ENCODE results near the gene TRIM4. TPM values are rescaled to one million over a fixed set of nuclear protein-coding genes. Genes with fewer than 3 reads are reported as not detected.
"Not testable (repeated sequence)": the region's sequence is repeated elsewhere in the genome, so short reads cannot be mapped to it uniquely, and the experiment has no call there.

Gene TRIM4
- 10 to 100 TPM in 5 of 8 experiments, 1 to 10 TPM in 2, not detected in 1; 8.5 to 37.9 (median 11.9) TPM for total RNA-seq

- 0 to 96% (median 2%) methylated on average over 1 to 37 of the region's 81 CpGs; no CpG with 5 or more reads in 2 of the 10 experiments for WGBS, 10 experiments
- in situ Hi-C loops (cut with MboI; ENCODE audit: low pct_unique_long_range_greater_than_20kb in 2 of 9, low sequenced_read_pairs in 9 of 9, unreplicated experiment in 9 of 9): no loop called here
Observed at GRCh38 chr7:99918959-99919813, at the start of gene TRIM4. Gene TRIM4 (minus strand): TSS chr7:99919530. CDS start chr7:99919401, 129 bp downstream.

GRCh38 chr7:99958564-99959227, 39.4 kb upstream of the TRIM4 start:
- ATAC-seq (replicated peaks in 6 of 8): no peak
- H3K27ac ChIP-seq: no peak overlapping the region
- in situ Hi-C loops (cut with MboI; ENCODE audit: low pct_unique_long_range_greater_than_20kb in 2 of 9, low sequenced_read_pairs in 9 of 9, unreplicated experiment in 9 of 9): no loop called here
- H3K4me3 ChIP-seq: no peak overlapping the region
- no peaks in the 10 kb centered on the region for H3K4me1 ChIP-seq (replicated peaks in 1 of 2)
- WGBS, 10 experiments: 0 to 100% (median 79%) methylated on average over 1 to 6 of the region's 9 CpGs

More at GRCh38 chr7:99918959-99919813, at the start of gene TRIM4:
- Histone ChIP-seq H3K27ac (peak within 1 kb of the TSS; percentile 83 to 91), H3K4me1 (replicated peaks in 1 of 2) (peaks cover 12 to 20% of the 10 kb centered on the region in 2 donors), H3K4me3 (peak within 1 kb of the TSS in 4 of 5 donors; percentile 48 to 96 (median 82))
- peak; percentile 94 to 99 (median 99) for ATAC-seq (replicated peaks in 6 of 8)

- 20 to 92% (median 67%) methylated on average over 1 to 6 of the region's 6 CpGs; no CpG with 5 or more reads in 2 of the 10 experiments for WGBS, 10 experiments
- Histone ChIP-seq H3K4me1 (replicated peaks in 1 of 2) (no peaks in the 10 kb centered on the region), H3K27ac (no peak overlapping the region), H3K4me3 (no peak overlapping the region)
- in situ Hi-C loops (cut with MboI; ENCODE audit: low pct_unique_long_range_greater_than_20kb in 2 of 9, low sequenced_read_pairs in 9 of 9, unreplicated experiment in 9 of 9): no loop called here
- ATAC-seq (replicated peaks in 6 of 8): no peak
Observed at GRCh38 chr7:99955247-99955646, 35.9 kb upstream of the TRIM4 start.

GRCh38 chr7:99954643-99955042, 35.3 kb upstream of the TRIM4 start:
- 53 to 100% (median 92%) methylated on average over 1 to 5 of the region's 7 CpGs; no CpG with 5 or more reads in 3 of the 10 experiments for WGBS, 10 experiments
- ATAC-seq (replicated peaks in 6 of 8); H3K4me3 ChIP-seq; H3K4me1 ChIP-seq (replicated peaks in 1 of 2); in situ Hi-C loops (cut with MboI; ENCODE audit: low pct_unique_long_range_greater_than_20kb in 2 of 9, low sequenced_read_pairs in 9 of 9, unreplicated experiment in 9 of 9); H3K27ac ChIP-seq: not testable (repeated sequence)

GRCh38 chr7:99953649-99954048, 34.3 kb upstream of the TRIM4 start:
- WGBS, 10 experiments: 0 to 89% (median 59%) methylated on average over 1 to 3 of the region's 3 CpGs; no CpG with 5 or more reads in 3 of the 10 experiments
- Histone ChIP-seq H3K27ac (no peak overlapping the region), H3K4me1 (replicated peaks in 1 of 2) (no peaks in the 10 kb centered on the region), H3K4me3 (no peak overlapping the region)
- in situ Hi-C loops (cut with MboI; ENCODE audit: low pct_unique_long_range_greater_than_20kb in 2 of 9, low sequenced_read_pairs in 9 of 9, unreplicated experiment in 9 of 9): no loop called here
- peak in 3 of 8 experiments; percentile 40 to 96 (median 95) for ATAC-seq (replicated peaks in 6 of 8)

- H3K27ac ChIP-seq; H3K4me3 ChIP-seq; in situ Hi-C loops (cut with MboI; ENCODE audit: low pct_unique_long_range_greater_than_20kb in 2 of 9, low sequenced_read_pairs in 9 of 9, unreplicated experiment in 9 of 9); ATAC-seq (replicated peaks in 6 of 8); H3K4me1 ChIP-seq (replicated peaks in 1 of 2): not testable (repeated sequence)
- 100% methylated on average over 1 of the region's 4 CpGs; no CpG with 5 or more reads in 9 of the 10 experiments for WGBS, 10 experiments
Observed at GRCh38 chr7:99952649-99953048, 33.3 kb upstream of the TRIM4 start.

GRCh38 chr7:99950819-99951218, 31.5 kb upstream of the TRIM4 start:
- WGBS, 10 experiments: 0 to 85% (median 80%) methylated on average over 1 to 6 of the region's 6 CpGs; no CpG with 5 or more reads in 1 of the 10 experiments
- H3K27ac ChIP-seq; in situ Hi-C loops (cut with MboI; ENCODE audit: low pct_unique_long_range_greater_than_20kb in 2 of 9, low sequenced_read_pairs in 9 of 9, unreplicated experiment in 9 of 9); ATAC-seq (replicated peaks in 6 of 8); H3K4me1 ChIP-seq (replicated peaks in 1 of 2); H3K4me3 ChIP-seq: not testable (repeated sequence)

GRCh38 chr7:99949645-99950228, 30.4 kb upstream of the TRIM4 start:
- Histone ChIP-seq H3K27ac (no peak overlapping the region), H3K4me3 (no peak overlapping the region), H3K4me1 (replicated peaks in 1 of 2) (no peaks in the 10 kb centered on the region)
- 29 to 100% (median 65%) methylated on average over 1 to 3 of the region's 3 CpGs for WGBS, 10 experiments
- ATAC-seq (replicated peaks in 6 of 8): peak in 2 of 8 experiments; percentile 25 to 26
- in situ Hi-C loops (cut with MboI; ENCODE audit: low pct_unique_long_range_greater_than_20kb in 2 of 9, low sequenced_read_pairs in 9 of 9, unreplicated experiment in 9 of 9): loop anchor here in 1 of 9 experiments (25.0 kb wide), 1 partner anchor 88 kb away; the partner anchor contains the start of gene ZSCAN21

GRCh38 chr7:99947608-99948007, 28.3 kb upstream of the TRIM4 start:
- in situ Hi-C loops (cut with MboI; ENCODE audit: low pct_unique_long_range_greater_than_20kb in 2 of 9, low sequenced_read_pairs in 9 of 9, unreplicated experiment in 9 of 9): loop anchor here in 1 of 9 experiments (25.0 kb wide), 1 partner anchor 90 kb away; the partner anchor contains the start of gene ZSCAN21
- Histone ChIP-seq H3K4me1 (replicated peaks in 1 of 2) (no peaks in the 10 kb centered on the region), H3K27ac (no peak overlapping the region), H3K4me3 (no peak overlapping the region)
- no peak for ATAC-seq (replicated peaks in 6 of 8)
- 40 to 100% (median 50%) methylated on average over 1 of the region's 1 CpG; no CpG with 5 or more reads in 5 of the 10 experiments for WGBS, 10 experiments

GRCh38 chr7:99944497-99945070, 25.3 kb upstream of the TRIM4 start:
- H3K4me3 ChIP-seq: no peak overlapping the region
- 0 to 100% (median 57%) methylated on average over 1 to 4 of the region's 4 CpGs; no CpG with 5 or more reads in 1 of the 10 experiments for WGBS, 10 experiments
- ATAC-seq (replicated peaks in 6 of 8): no peak
- no peaks in the 10 kb centered on the region for H3K4me1 ChIP-seq (replicated peaks in 1 of 2)
- H3K27ac ChIP-seq: no peak overlapping the region
- in situ Hi-C loops (cut with MboI; ENCODE audit: low pct_unique_long_range_greater_than_20kb in 2 of 9, low sequenced_read_pairs in 9 of 9, unreplicated experiment in 9 of 9): loop anchor here in 1 of 9 experiments (25.0 kb wide), 1 partner anchor 93 kb away; the partner anchor contains the start of gene ZSCAN21

GRCh38 chr7:99943641-99944496, 24.5 kb upstream of the TRIM4 start:
- in situ Hi-C loops (cut with MboI; ENCODE audit: low pct_unique_long_range_greater_than_20kb in 2 of 9, low sequenced_read_pairs in 9 of 9, unreplicated experiment in 9 of 9): loop anchor here in 1 of 9 experiments (25.0 kb wide), 1 partner anchor 93 kb away; the partner anchor contains the start of gene ZSCAN21
- 0 to 80% (median 59%) methylated on average over 1 to 11 of the region's 14 CpGs; no CpG with 5 or more reads in 1 of the 10 experiments for WGBS, 10 experiments
- Histone ChIP-seq H3K4me1 (replicated peaks in 1 of 2) (no peaks in the 10 kb centered on the region), H3K27ac (no peak overlapping the region), H3K4me3 (no peak overlapping the region)
- ATAC-seq (replicated peaks in 6 of 8): no peak

Measured in motor neuron (in vitro differentiated cells).